B cell (primary cell): ENCODE measurements around the gene L2HGDH. TPM values are rescaled to one million over a fixed set of nuclear protein-coding genes. Genes with fewer than 3 reads are reported as not detected.

Source experiments
- ATAC-seq: fragments of 200-7000 bp; cut with Tn5 transposase; one replicate; pipeline ENCODE4 v1.10.0; 2021; ENCODE audit warnings: low read depth, mild to moderate bottlenecking, moderate number of reproducible peaks, moderate library complexity
- CTCF ChIA-PET: fragments of 350-600 bp; sonication (Branson Sonifier 250); formaldehyde crosslinking; loops from one replicate; lab custom pipeline; 2021; ENCODE audit warnings: antibody characterized with exemption, inconsistent platforms; lab: Charles Lee
- POLR2A ChIA-PET: fragments of 350-600 bp; sonication (Branson Sonifier 250); formaldehyde crosslinking; loops from one replicate; lab custom pipeline; 2021; ENCODE audit warnings: antibody characterized with exemption; lab: Charles Lee
- DNase-seq: peaks from one replicate; pipeline ENCODE4 v3.0.0; 2013
- H2AFZ ChIP-seq: 2 replicates; pipeline ENCODE4 v1.6.1; 2012; ENCODE audit warnings: mild to moderate bottlenecking, low read depth, low read length; ENCODE audit not compliant: insufficient read depth, poor library complexity, severe bottlenecking
- H3K27ac ChIP-seq, 2 donors: 1 replicate in 1 of 2; 2 replicates in 1 of 2; pipeline ENCODE4 v1.5.1; 2012 to 2013; ENCODE audit warnings: low read length in 2 of 2, mild to moderate bottlenecking in 2 of 2, moderate library complexity in 1 of 2
- H3K27me3 ChIP-seq, 4 experiments: fragments of 200-600 bp in 1 of 4; sonication (generic) in 1 of 4; replicated peaks in 1 of 4; 1 replicate in 2 of 4; 2 replicates in 2 of 4; pipeline versions ENCODE4 v1.6.1 to v1.7.0; 2013 to 2016; ENCODE audit warnings: low read length in 3 of 4, mild to moderate bottlenecking in 2 of 4, mixed read lengths in 1 of 4, moderate library complexity in 1 of 4; ENCODE audit not compliant: insufficient read depth in 4 of 4, control insufficient read depth in 3 of 4; ENCODE audit errors: control extremely low read depth in 1 of 4
- H3K36me3 ChIP-seq, 2 experiments: replicated peaks in 1 of 2; 1 replicate in 1 of 2; 2 replicates in 1 of 2; pipeline versions ENCODE4 v1.6.1 to v1.7.1; 2013; ENCODE audit warnings: low read length in 1 of 2; ENCODE audit not compliant: insufficient read depth in 2 of 2, control insufficient read depth in 1 of 2; ENCODE audit errors: control extremely low read depth in 1 of 2, extremely low read depth in 1 of 2
- H3K4me1 ChIP-seq, 2 donors: fragments of 200-600 bp in 1 of 2; sonication (generic) in 1 of 2; 1 replicate in 1 of 2; 2 replicates in 1 of 2; pipeline versions ENCODE4 v1.5.1 to v1.6.1; 2013 to 2017; ENCODE audit warnings: low read length in 2 of 2; ENCODE audit not compliant: control insufficient read depth in 2 of 2, insufficient read depth in 2 of 2
- H3K4me2 ChIP-seq: replicated peaks from 2 replicates; pipeline ENCODE3; 2012; ENCODE audit warnings: mild to moderate bottlenecking, low read depth, low read length; ENCODE audit not compliant: poor library complexity, severe bottlenecking
- H3K4me3 ChIP-seq, 5 experiments: fragments of 200-600 bp in 1 of 5; sonication (generic) in 1 of 5; 1 replicate in 3 of 5; 2 replicates in 2 of 5; pipeline versions ENCODE4 v1.5.1 to v1.7.0; 2011 to 2016; ENCODE audit warnings: low read length in 4 of 5, mild to moderate bottlenecking in 4 of 5, low read depth in 2 of 5, control low read depth in 1 of 5, moderate library complexity in 1 of 5; ENCODE audit not compliant: insufficient read depth in 1 of 5; ENCODE audit errors: control extremely low read depth in 1 of 5, extremely low read depth in 1 of 5
- H3K79me2 ChIP-seq: fragments of 200-600 bp; sonication (generic); one replicate; pipeline ENCODE4 v1.6.0; 2016; ENCODE audit warnings: low read length; ENCODE audit not compliant: control insufficient read depth, insufficient read depth
- H3K9ac ChIP-seq: fragments of 200-600 bp; sonication (generic); 2 replicates; pipeline ENCODE4 v1.6.1; 2017; ENCODE audit warnings: mild to moderate bottlenecking, low read length, moderate library complexity
- H3K9me3 ChIP-seq, 3 donors: one replicate each; pipeline versions ENCODE4 v1.6.1 to v1.7.1; 2013; ENCODE audit warnings: low read length in 2 of 3; ENCODE audit not compliant: control insufficient read depth in 2 of 3, insufficient read depth in 1 of 3; ENCODE audit errors: control extremely low read depth in 1 of 3
- H4K20me1 ChIP-seq: 2 replicates; pipeline ENCODE4 v1.6.0; 2012; ENCODE audit warnings: mild to moderate bottlenecking, low read length; ENCODE audit not compliant: insufficient read depth, control insufficient read depth, poor library complexity, severe bottlenecking
- H3K27ac Mint-ChIP-seq: one replicate; pipeline ENCODE4 v1.8.0; 2021; ENCODE audit warnings: mixed read lengths
- H3K27me3 Mint-ChIP-seq: one replicate; pipeline ENCODE4 v1.8.0; 2021; ENCODE audit warnings: mixed read lengths
- H3K4me1 Mint-ChIP-seq: one replicate; pipeline ENCODE4 v1.8.0; 2021; ENCODE audit warnings: mixed read lengths
- H3K4me3 Mint-ChIP-seq: one replicate; pipeline ENCODE4 v1.8.0; 2021; ENCODE audit warnings: mixed read lengths
- H3K9me3 Mint-ChIP-seq: one replicate; pipeline ENCODE4 v1.8.0; 2022; ENCODE audit warnings: mixed read lengths; ENCODE audit not compliant: insufficient read depth
- EZH2 ChIP-seq: IDR thresholded peaks from 2 replicates; pipeline ENCODE4 v1.6.1; 2012; ENCODE audit warnings: borderline replicate concordance, low read depth, mild to moderate bottlenecking, moderate library complexity, low read length; ENCODE audit not compliant: insufficient read depth, poor library complexity, severe bottlenecking
- WGBS: methylation state at CpG from one replicate; pipeline ENCODE4 v1.1.5; 2013; ENCODE audit warnings: missing lambda C conversion rate; ENCODE audit not compliant: insufficient coverage; 5-methylcytosine and 5-hydroxymethylcytosine counted together
- intact Hi-C: fragments of 100-400 bp; cut with micrococcal nuclease; formaldehyde crosslinking; loops from one replicate; pipeline ENCODE4 v1.10.0; 2022
- polyA plus RNA-seq: library from polyadenylated mRNA; depleted of rRNA; stranded (reverse); fragments of >200 nt; gene quantifications from 2 replicates; pipeline ENCODE4 v1.2.3, GENCODE V29; 2012
- total RNA-seq, 2 donors: library from RNA; stranded (reverse); fragments of 120-200 nt in 1 of 2; gene quantifications; 1 replicate in 1 of 2; 2 replicates in 1 of 2; pipeline versions ENCODE4 v1.2.3 to v1.2.4, GENCODE V29; 2013 to 2022
- TF ChIP-seq, protein P1 (sequence below): fragments of 200-600 bp; IDR thresholded peaks from one replicate; pipeline ENCODE4 v1.8.0; 2022; ENCODE audit warnings: antibody characterized with exemption, mild to moderate bottlenecking

Gene L2HGDH
- total and polyA plus RNA-seq, 2 donors (not counting 1 experiment from before 2014, with no cell fraction given), result 1.1 to 5.5 TPM

DNA sequence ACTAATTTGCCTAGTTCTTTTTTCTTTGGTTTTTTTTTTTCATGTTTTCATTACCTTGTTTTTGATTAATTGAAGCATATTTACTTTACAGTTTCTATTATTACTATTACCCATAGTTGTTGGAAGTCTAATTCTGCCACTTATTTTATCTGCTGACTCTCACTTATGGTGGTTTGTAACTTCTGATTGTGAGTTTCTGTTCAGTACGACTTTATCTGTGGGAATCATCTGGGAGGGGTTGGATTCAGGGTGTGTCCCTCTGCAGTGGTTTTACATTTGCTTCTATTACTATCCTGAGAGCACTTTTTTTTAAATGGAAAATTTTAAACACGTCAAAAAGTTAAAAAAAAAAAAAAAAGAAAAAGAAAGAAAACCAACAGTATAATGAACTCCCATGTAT lies 54.3 kb downstream of the L2HGDH start:
- peaks cover 3% of the 10 kb centered on the region for H3K4me1 Mint-ChIP-seq
- no peak overlapping the region for H2AFZ ChIP-seq
- intact Hi-C loops, result loop anchor here (10.0 kb wide), 1 partner anchor 53 kb away; no protein-coding TSS in a partner anchor
- no peaks in the 10 kb centered on the region for H3K4me1 ChIP-seq
- H3K4me2 ChIP-seq, result no peak overlapping the region
- no peaks in the 10 kb centered on the region for H3K27me3 ChIP-seq
- no peaks in the 10 kb centered on the region for H3K36me3 ChIP-seq
- 50% methylated on average over 1 of the region's 2 CpGs for WGBS
- POLR2A ChIA-PET, result no interaction called here
- no peak for TF ChIP-seq EZH2
- TF ChIP-seq, protein P1, sequence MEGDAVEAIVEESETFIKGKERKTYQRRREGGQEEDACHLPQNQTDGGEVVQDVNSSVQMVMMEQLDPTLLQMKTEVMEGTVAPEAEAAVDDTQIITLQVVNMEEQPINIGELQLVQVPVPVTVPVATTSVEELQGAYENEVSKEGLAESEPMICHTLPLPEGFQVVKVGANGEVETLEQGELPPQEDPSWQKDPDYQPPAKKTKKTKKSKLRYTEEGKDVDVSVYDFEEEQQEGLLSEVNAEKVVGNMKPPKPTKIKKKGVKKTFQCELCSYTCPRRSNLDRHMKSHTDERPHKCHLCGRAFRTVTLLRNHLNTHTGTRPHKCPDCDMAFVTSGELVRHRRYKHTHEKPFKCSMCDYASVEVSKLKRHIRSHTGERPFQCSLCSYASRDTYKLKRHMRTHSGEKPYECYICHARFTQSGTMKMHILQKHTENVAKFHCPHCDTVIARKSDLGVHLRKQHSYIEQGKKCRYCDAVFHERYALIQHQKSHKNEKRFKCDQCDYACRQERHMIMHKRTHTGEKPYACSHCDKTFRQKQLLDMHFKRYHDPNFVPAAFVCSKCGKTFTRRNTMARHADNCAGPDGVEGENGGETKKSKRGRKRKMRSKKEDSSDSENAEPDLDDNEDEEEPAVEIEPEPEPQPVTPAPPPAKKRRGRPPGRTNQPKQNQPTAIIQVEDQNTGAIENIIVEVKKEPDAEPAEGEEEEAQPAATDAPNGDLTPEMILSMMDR, result no peak
- no peak overlapping the region for H3K4me3 ChIP-seq
- CTCF ChIA-PET, result interaction anchor here (0.7 kb wide), 1 partner anchor 796 kb away, joined by 4 read pairs; no protein-coding TSS in a partner anchor
- no peak overlapping the region for H3K9ac ChIP-seq
- H3K79me2 ChIP-seq, result no peaks in the 10 kb centered on the region
- peaks cover 4% of the 10 kb centered on the region for H3K9me3 Mint-ChIP-seq
- H3K27ac Mint-ChIP-seq, result no peak overlapping the region
- H3K9me3 ChIP-seq, result no peaks in the 10 kb centered on the region
- H3K27me3 Mint-ChIP-seq, result no peaks in the 10 kb centered on the region
- DNase-seq (no peak), ATAC-seq (no peak)
- H3K4me3 Mint-ChIP-seq, result no peak overlapping the region
- no peak overlapping the region for H3K27ac ChIP-seq
- H4K20me1 ChIP-seq, result no peaks in the 10 kb centered on the region

DNA sequence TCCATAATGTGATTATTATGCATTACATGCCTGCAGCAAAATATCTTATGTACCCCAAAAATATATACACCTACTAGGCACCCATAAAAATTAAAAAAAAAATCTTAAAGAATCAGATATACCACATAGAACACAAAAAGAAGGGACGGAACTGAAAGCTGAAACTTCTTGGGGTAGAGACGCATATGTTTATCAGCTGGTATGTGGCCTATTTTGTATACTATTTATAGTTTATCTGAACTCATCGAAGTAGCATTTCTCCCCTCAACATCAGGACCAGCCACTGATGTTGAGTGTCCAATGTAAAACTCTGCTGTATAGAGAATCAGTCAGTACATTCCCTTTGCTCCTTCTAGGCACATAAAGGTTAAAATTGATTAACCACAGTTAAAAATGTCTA lies 57.8 kb downstream of the L2HGDH start:
- H3K36me3 ChIP-seq, result no peaks in the 10 kb centered on the region
- ATAC-seq (no peak), DNase-seq (no peak)
- H3K79me2 ChIP-seq, result no peaks in the 10 kb centered on the region
- intact Hi-C loops, result loop anchor here (10.0 kb wide), 1 partner anchor 49 kb away; no protein-coding TSS in a partner anchor
- Mint-ChIP-seq H3K27ac (no peak overlapping the region), H3K9me3 (peaks cover 4% of the 10 kb centered on the region), H3K27me3 (no peaks in the 10 kb centered on the region), H3K4me3 (no peak overlapping the region), H3K4me1 (peaks cover 3% of the 10 kb centered on the region)
- TF ChIP-seq, protein P1, result no peak
- TF ChIP-seq EZH2, result no peak
- CTCF ChIA-PET, result no interaction called here
- POLR2A ChIA-PET, result interaction anchor here (0.6 kb wide), 1 partner anchor 42 kb away, joined by 4 read pairs; no protein-coding TSS in a partner anchor
- H3K27ac ChIP-seq, result no peak overlapping the region
- no peaks in the 10 kb centered on the region for H3K9me3 ChIP-seq
- H2AFZ ChIP-seq, result no peak overlapping the region
- no peaks in the 10 kb centered on the region for H4K20me1 ChIP-seq
- no peaks in the 10 kb centered on the region for H3K27me3 ChIP-seq
- no peaks in the 10 kb centered on the region for H3K4me1 ChIP-seq
- no peak overlapping the region for H3K4me3 ChIP-seq
- WGBS, result no CpG with 5 or more reads among the region's 3 CpGs
- H3K9ac ChIP-seq, result no peak overlapping the region
- no peak overlapping the region for H3K4me2 ChIP-seq
